ENCODE results near the gene SRRT. TPM values are rescaled to one million over a fixed set of nuclear protein-coding genes. Genes with fewer than 3 reads are reported as not detected.
"Not testable (repeated sequence)": the region's sequence is repeated elsewhere in the genome, so short reads cannot be mapped to it uniquely, and the experiment has no call there.

Gene SRRT
- total RNA-seq, 1 donor: 51.4 TPM

GRCh38 chr7:100914208-100914878 lies 39.4 kb downstream of the SRRT start:
- Histone ChIP-seq H3K27me3 (ENCODE audit: insufficient read depth, low read length) (no peaks in the 10 kb centered on the region), H3K9me3 (ENCODE audit: low read depth, low read length) (no peaks in the 10 kb centered on the region), H3K4me1 (ENCODE audit: insufficient read depth, low read length) (peaks cover 16% of the 10 kb centered on the region), H3K4me3 (ENCODE audit: low read length) (no peak overlapping the region)

GRCh38 chr7:100914879-100915447 lies 40.1 kb downstream of the SRRT start:
- H3K4me1 ChIP-seq (ENCODE audit: insufficient read depth, low read length): peaks cover 14% of the 10 kb centered on the region
- no peak overlapping the region for H3K4me3 ChIP-seq (ENCODE audit: low read length)
- no peaks in the 10 kb centered on the region for H3K27me3 ChIP-seq (ENCODE audit: insufficient read depth, low read length)
- H3K9me3 ChIP-seq (ENCODE audit: low read depth, low read length): no peaks in the 10 kb centered on the region

GRCh38 chr7:100919335-100919734 lies 44.4 kb downstream of the SRRT start:
- H3K4me1 ChIP-seq (ENCODE audit: insufficient read depth, low read length); H3K27me3 ChIP-seq (ENCODE audit: insufficient read depth, low read length); H3K9me3 ChIP-seq (ENCODE audit: low read depth, low read length); H3K4me3 ChIP-seq (ENCODE audit: low read length): not testable (repeated sequence)

GRCh38 chr7:100919779-100920437 lies 45.0 kb downstream of the SRRT start:
- not testable (repeated sequence) for H3K4me1 ChIP-seq (ENCODE audit: insufficient read depth, low read length); H3K4me3 ChIP-seq (ENCODE audit: low read length); H3K27me3 ChIP-seq (ENCODE audit: insufficient read depth, low read length); H3K9me3 ChIP-seq (ENCODE audit: low read depth, low read length)

GRCh38 chr7:100921039-100921438 lies 46.1 kb downstream of the SRRT start:
- Histone ChIP-seq H3K4me1 (ENCODE audit: insufficient read depth, low read length) (no peaks in the 10 kb centered on the region), H3K9me3 (ENCODE audit: low read depth, low read length) (no peaks in the 10 kb centered on the region), H3K27me3 (ENCODE audit: insufficient read depth, low read length) (no peaks in the 10 kb centered on the region), H3K4me3 (ENCODE audit: low read length) (no peak overlapping the region)

GRCh38 chr7:100923616-100924015 lies 48.7 kb downstream of the SRRT start:
- not testable (repeated sequence) for H3K9me3 ChIP-seq (ENCODE audit: low read depth, low read length); H3K4me1 ChIP-seq (ENCODE audit: insufficient read depth, low read length); H3K27me3 ChIP-seq (ENCODE audit: insufficient read depth, low read length); H3K4me3 ChIP-seq (ENCODE audit: low read length)

- Histone ChIP-seq H3K4me3 (ENCODE audit: low read length) (no peak overlapping the region), H3K27me3 (ENCODE audit: insufficient read depth, low read length) (no peaks in the 10 kb centered on the region), H3K9me3 (ENCODE audit: low read depth, low read length) (no peaks in the 10 kb centered on the region), H3K4me1 (ENCODE audit: insufficient read depth, low read length) (no peaks in the 10 kb centered on the region)
Measured at GRCh38 chr7:100929808-100930174, 54.9 kb downstream of the SRRT start.

GRCh38 chr7:100933734-100934133 lies 58.8 kb downstream of the SRRT start:
- Histone ChIP-seq H3K27me3 (ENCODE audit: insufficient read depth, low read length) (no peaks in the 10 kb centered on the region), H3K4me3 (ENCODE audit: low read length) (no peak overlapping the region), H3K9me3 (ENCODE audit: low read depth, low read length) (no peaks in the 10 kb centered on the region), H3K4me1 (ENCODE audit: insufficient read depth, low read length) (no peaks in the 10 kb centered on the region)

- H3K4me1 ChIP-seq (ENCODE audit: insufficient read depth, low read length); H3K4me3 ChIP-seq (ENCODE audit: low read length); H3K9me3 ChIP-seq (ENCODE audit: low read depth, low read length); H3K27me3 ChIP-seq (ENCODE audit: insufficient read depth, low read length): not testable (repeated sequence)
Measured at GRCh38 chr7:100935381-100935780, 60.5 kb downstream of the SRRT start.

- not testable (repeated sequence) for H3K4me1 ChIP-seq (ENCODE audit: insufficient read depth, low read length); H3K27me3 ChIP-seq (ENCODE audit: insufficient read depth, low read length); H3K9me3 ChIP-seq (ENCODE audit: low read depth, low read length); H3K4me3 ChIP-seq (ENCODE audit: low read length)
Measured at GRCh38 chr7:100936167-100936566, 61.3 kb downstream of the SRRT start.

Other genes with a start within 250 kb of the SRRT start
- gene TFR2, start 233.6 kb upstream of the SRRT start, total RNA-seq: 0.31 TPM
- gene ACTL6B, start 218.7 kb upstream of the SRRT start, total RNA-seq: not detected
- 82.2 TPM for gene GNB2, start 201.4 kb upstream of the SRRT start, total RNA-seq
- 26.3 TPM for gene GIGYF1, start 180.9 kb upstream of the SRRT start, total RNA-seq
- gene POP7, start 169.0 kb upstream of the SRRT start, total RNA-seq: 10.4 TPM
- gene EPO, start 154.6 kb upstream of the SRRT start, total RNA-seq: not detected
- not detected for gene ZAN, start 141.5 kb upstream of the SRRT start, total RNA-seq
- 4.1 TPM for gene EPHB4, start 47.6 kb upstream of the SRRT start, total RNA-seq
- 22.6 TPM for gene SLC12A9, start 22.4 kb upstream of the SRRT start, total RNA-seq
- 2.2 TPM for gene TRIP6, start 7.7 kb upstream of the SRRT start, total RNA-seq
- 1.5 TPM for gene UFSP1, start 14.6 kb downstream of the SRRT start, total RNA-seq
- 0.21 TPM for gene ACHE, start 20.8 kb downstream of the SRRT start, total RNA-seq
- gene MUC3A, start 74.4 kb downstream of the SRRT start, total RNA-seq: not detected
- 0.10 TPM for gene MUC12, start 94.5 kb downstream of the SRRT start, total RNA-seq
- under 0.01 TPM for gene MUC17, start 145.0 kb downstream of the SRRT start, total RNA-seq
- 10.4 TPM for gene TRIM56, start 210.4 kb downstream of the SRRT start, total RNA-seq

Measured in mononuclear cell (primary cell).